RCC 7860 (cell line): ENCODE results near the gene FRAT1.

ENCODE experiments used
- DNase-seq: peaks from one replicate; pipeline ENCODE4 v3.0.0-alpha.2; 2015; ENCODE audit warnings: low spot score
- FAIRE-seq: peaks from 2 replicates; lab custom pipeline; 2012; peaks lifted over from hg19 to GRCh38; lab: Jason Lieb, UNC

Gene FRAT1

GRCh38 chr10:97363071-97363470 lies 44.0 kb downstream of the FRAT1 start:
- no peak for FAIRE-seq
- no peak for DNase-seq

GRCh38 chr10:97365761-97366351 lies 46.8 kb downstream of the FRAT1 start:
- FAIRE-seq (no peak), DNase-seq (no peak)

DNA sequence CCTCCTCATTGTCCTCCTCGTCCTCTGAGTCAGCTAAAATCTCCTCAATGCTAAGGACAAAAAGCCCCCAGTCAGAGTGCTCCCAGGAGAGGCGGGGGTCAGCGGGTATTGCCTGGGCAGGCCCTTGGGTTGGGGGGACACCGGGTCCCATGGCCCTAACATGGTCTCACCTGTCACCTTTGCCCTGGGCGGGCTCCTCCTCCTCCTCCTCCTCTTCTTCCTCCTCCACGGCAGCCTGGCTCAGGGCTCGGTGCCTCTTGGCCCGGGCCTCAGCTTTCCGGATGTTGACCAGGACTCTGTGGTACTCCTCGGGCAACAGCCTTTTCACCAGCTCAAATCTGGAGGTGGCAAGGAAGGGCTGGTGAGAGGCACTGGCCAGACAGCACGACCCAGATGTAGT lies 47.5 kb downstream of the FRAT1 start:
- FAIRE-seq: no peak
- no peak for DNase-seq

GRCh38 chr10:97367126-97367649 lies 48.1 kb downstream of the FRAT1 start:
- no peak for FAIRE-seq

More at GRCh38 chr10:97367126-97367649, 48.1 kb downstream of the FRAT1 start:
- DNase-seq: no peak
